Liver (tissue), 9 donors: Measurements from ENCODE around the gene EMP2. TPM values are rescaled to one million over a fixed set of nuclear protein-coding genes. Genes with fewer than 3 reads are reported as not detected.

Source experiments
- DNase-seq: peaks from one replicate; pipeline ENCODE4 v3.0.0-alpha.2; 2017; ENCODE audit warnings: low spot score
- H3K27ac ChIP-seq, 2 donors: one replicate each; pipeline ENCODE4 v1.7.0; 2013; ENCODE audit warnings: inconsistent platforms in 2 of 2, low read length in 2 of 2, control low read depth in 1 of 2, low read depth in 1 of 2, mild to moderate bottlenecking in 1 of 2
- H3K27me3 ChIP-seq, 4 donors: one replicate each; pipeline versions ENCODE4 v1.6.1 to v1.7.0; 2013; ENCODE audit warnings: low read length in 3 of 4, inconsistent platforms in 1 of 4, mild to moderate bottlenecking in 1 of 4, moderate library complexity in 1 of 4; ENCODE audit not compliant: control insufficient read depth in 4 of 4, insufficient read depth in 4 of 4
- H3K36me3 ChIP-seq, 4 donors: one replicate each; pipeline versions ENCODE4 v1.6.1 to v1.7.0; 2013; ENCODE audit warnings: low read length in 3 of 4, mild to moderate bottlenecking in 3 of 4, low read depth in 1 of 4, moderate library complexity in 1 of 4; ENCODE audit not compliant: control insufficient read depth in 4 of 4, insufficient read depth in 3 of 4
- H3K4me1 ChIP-seq, 4 donors: one replicate each; pipeline versions ENCODE4 v1.6.1 to v1.7.0; 2013; ENCODE audit warnings: low read length in 3 of 4, mild to moderate bottlenecking in 3 of 4, moderate library complexity in 1 of 4; ENCODE audit not compliant: control insufficient read depth in 4 of 4, insufficient read depth in 4 of 4
- H3K4me3 ChIP-seq, 3 donors: one replicate each; pipeline versions ENCODE4 v1.6.1 to v1.7.0; 2013; ENCODE audit warnings: low read length in 3 of 3, control low read depth in 1 of 3, low read depth in 1 of 3, mild to moderate bottlenecking in 1 of 3
- H3K9ac ChIP-seq, 2 donors: one replicate each; pipeline ENCODE4 v1.7.0; 2013; ENCODE audit warnings: low read length in 2 of 2, mild to moderate bottlenecking in 2 of 2, moderate library complexity in 2 of 2, control low read depth in 1 of 2, low read depth in 1 of 2
- H3K9me3 ChIP-seq, 4 donors: one replicate each; pipeline versions ENCODE4 v1.6.1 to v1.7.0; 2013; ENCODE audit warnings: low read length in 3 of 4; ENCODE audit not compliant: control insufficient read depth in 4 of 4
- ATF3 ChIP-seq: IDR thresholded peaks from 2 replicates; pipeline ENCODE4 v1.6.1; 2016; ENCODE audit warnings: antibody characterized with exemption
- CTCF ChIP-seq: fragments of 150-350 bp; IDR thresholded peaks from 2 replicates; pipeline ENCODE4 v1.5.1; 2017; ENCODE audit warnings: improper control_type of control experiment, low read depth, low read length; ENCODE audit not compliant: missing input control
- EGR1 ChIP-seq, 2 donors: IDR thresholded peaks; 2 replicates each; pipeline ENCODE4 v1.6.1; 2016 to 2018; ENCODE audit warnings: antibody characterized with exemption in 2 of 2, low read depth in 2 of 2
- FOXA1 ChIP-seq: IDR thresholded peaks from 2 replicates; pipeline ENCODE4 v1.6.1; 2016; ENCODE audit warnings: antibody characterized with exemption
- FOXA2 ChIP-seq: IDR thresholded peaks from 2 replicates; pipeline ENCODE4 v1.6.1; 2016; ENCODE audit warnings: antibody characterized with exemption
- GABPA ChIP-seq, 2 donors: IDR thresholded peaks in 1 of 2; conservative IDR thresholded peaks in 1 of 2; 2 replicates each; pipeline ENCODE4 v1.6.1; 2016; ENCODE audit warnings: antibody characterized with exemption in 2 of 2, mild to moderate bottlenecking in 1 of 2, moderate library complexity in 1 of 2
- HNF4A ChIP-seq, 2 donors: conservative IDR thresholded peaks; 2 replicates each; pipeline ENCODE4 v1.6.1; 2016; ENCODE audit warnings: antibody characterized with exemption in 2 of 2, mild to moderate bottlenecking in 2 of 2
- HNF4G ChIP-seq: IDR thresholded peaks from 2 replicates; pipeline ENCODE4 v1.6.1; 2016; ENCODE audit warnings: antibody characterized with exemption
- JUND ChIP-seq, 2 donors: IDR thresholded peaks; 2 replicates each; pipeline ENCODE4 v1.6.1; 2016; ENCODE audit warnings: antibody characterized with exemption in 2 of 2
- MAX ChIP-seq: IDR thresholded peaks from 2 replicates; pipeline ENCODE4 v1.6.1; 2016; ENCODE audit warnings: antibody characterized with exemption
- NR2F2 ChIP-seq: IDR thresholded peaks from 2 replicates; pipeline ENCODE4 v1.6.1; 2016; ENCODE audit warnings: antibody characterized with exemption
- RAD21 ChIP-seq, 2 donors: IDR thresholded peaks; 2 replicates each; pipeline ENCODE4 v1.6.1; 2016; ENCODE audit warnings: antibody characterized with exemption in 2 of 2, mild to moderate bottlenecking in 2 of 2
- REST ChIP-seq: IDR thresholded peaks from 2 replicates; pipeline ENCODE4 v1.6.1; 2016; ENCODE audit warnings: antibody characterized with exemption, mild to moderate bottlenecking
- RXRA ChIP-seq, 2 donors: IDR thresholded peaks; 2 replicates each; pipeline ENCODE4 v1.6.1; 2017 to 2018; ENCODE audit warnings: antibody characterized with exemption in 2 of 2, mild to moderate bottlenecking in 1 of 2
- SP1 ChIP-seq: IDR thresholded peaks from 2 replicates; pipeline ENCODE4 v1.6.1; 2018; ENCODE audit warnings: antibody characterized with exemption, mild to moderate bottlenecking
- TAF1 ChIP-seq: conservative IDR thresholded peaks from 2 replicates; pipeline ENCODE4 v1.6.1; 2016; ENCODE audit warnings: antibody characterized with exemption, mild to moderate bottlenecking
- YY1 ChIP-seq: IDR thresholded peaks from 2 replicates; pipeline ENCODE4 v1.6.1; 2016; ENCODE audit warnings: antibody characterized with exemption, mild to moderate bottlenecking
- ZBTB33 ChIP-seq: IDR thresholded peaks from 2 replicates; pipeline ENCODE4 v1.6.1; 2016; ENCODE audit warnings: antibody characterized with exemption
- WGBS: extraction: QIAGEN DNeasy Blood & Tissue Kit; methylation state at CpG from one replicate; pipeline ENCODE4 v1.1.7; 2013; 5-methylcytosine and 5-hydroxymethylcytosine counted together
- polyA plus RNA-seq, 2 donors: library from polyadenylated mRNA; stranded (reverse) in 1 of 2; unstranded in 1 of 2; fragments of 200-250 nt in 1 of 2; fragments of >200 nt in 1 of 2; fragmentation: Nextera tagmentation in 1 of 2; extraction: Ambion mirVana in 1 of 2; gene quantifications; one replicate each; pipeline versions ENCODE4 v1.2.1 to v1.2.3, GENCODE V29; 2013 to 2015
- total RNA-seq, 2 donors: library from RNA; depleted of rRNA; stranded (reverse); fragments of >200 nt; gene quantifications; one replicate each; pipeline ENCODE4 v1.2.3, GENCODE V29; 2014
- donor health status: healthy.
- donor health status: healthy.
- donor health status: healthy.
- donor health status: healthy.
- donor health status: healthy.

Gene EMP2
- total and polyA plus RNA-seq, 4 donors = 6.2 to 138 (median 66.7) TPM

- Histone ChIP-seq H3K4me1 (peaks cover 7 to 32% (median 22%) of the 10 kb centered on the region in 4 donors), H3K27ac (peak overlapping the region; percentile 75 to 89)
- WGBS = 39% methylated on average over 7 of the region's 7 CpGs
These were observed 59.4 kb downstream of the EMP2 start for GRCh38 chr16:10520869-10521578.

GRCh38 chr16:10519929-10520868, 60.2 kb downstream of the EMP2 start:
- Histone ChIP-seq H3K4me3 (no peak overlapping the region), H3K27ac (peak overlapping the region; percentile 75 to 89), H3K9ac (peak overlapping the region in 1 of 2 donors; percentile 49), H3K4me1 (peaks cover 7 to 35% (median 22%) of the 10 kb centered on the region in 4 donors), H3K36me3 (peaks cover 0 to 7% (median 2%) of the 10 kb centered on the region in 4 donors), H3K27me3 (no peaks in the 10 kb centered on the region), H3K9me3 (no peaks in the 10 kb centered on the region)
- TF ChIP-seq FOXA2 (peak; percentile 86), HNF4A (conservative IDR thresholded peaks at IDR 0.05) (peak; percentile 74 to 77), EGR1 (IDR thresholded peaks at IDR 0.05; ENCODE audit: low read depth in 2 of 2) (peak; percentile 80 to 85), RXRA (IDR thresholded peaks at IDR 0.05) (peak; percentile 92 to 94), GABPA (IDR thresholded peaks at IDR 0.05 in 1 of 2, conservative IDR thresholded peaks at IDR 0.05 in 1 of 2) (peak in 1 of 2 donors; percentile 30), TAF1 (no peak), YY1 (peak; percentile 86), RAD21 (IDR thresholded peaks at IDR 0.05) (peak; percentile 45 to 55), JUND (IDR thresholded peaks at IDR 0.05) (peak; percentile 66 to 87), HNF4G (no peak), ATF3 (peak; percentile 61), CTCF (peak; percentile 15), NR2F2 (peak; percentile 24), SP1 (peak; percentile 99), ZBTB33 (peak; percentile 81), FOXA1 (peak; percentile 88), REST (peak; percentile 77), MAX (peak; percentile 96)
- no peak for DNase-seq
- 35% methylated on average over 10 of the region's 10 CpGs for WGBS

More at GRCh38 chr16:10520869-10521578, 59.4 kb downstream of the EMP2 start:
- TF ChIP-seq RAD21 (IDR thresholded peaks at IDR 0.05) (no peak), RXRA (IDR thresholded peaks at IDR 0.05) (peak; percentile 4 to 15), HNF4A (conservative IDR thresholded peaks at IDR 0.05) (peak; percentile 43 to 49), YY1 (peak; percentile 29)
- Histone ChIP-seq H3K36me3 (peaks cover 0 to 7% (median 3%) of the 10 kb centered on the region in 4 donors), H3K27me3 (no peaks in the 10 kb centered on the region), H3K9ac (no peak overlapping the region), H3K9me3 (no peaks in the 10 kb centered on the region), H3K4me3 (no peak overlapping the region)
- no peak for DNase-seq
